Vagina (tissue), 2 donors: ENCODE measurements around the gene ELMOD3.

Source experiments
- POLR2AphosphoS5 ChIP-seq, 2 donors: sonication (generic); formaldehyde crosslinking; IDR thresholded peaks; one replicate each; pipeline ENCODE4 v1.9.0; 2017; ENCODE audit warnings: antibody characterized with exemption in 2 of 2, mild to moderate bottlenecking in 2 of 2, low read depth in 1 of 2; ENCODE audit not compliant: insufficient read depth in 1 of 2
- TF ChIP-seq, protein P1 (sequence below), 3 experiments: fragments of 450-650 bp in 2 of 3; fragments of 200-600 bp in 1 of 3; sonication (generic) in 1 of 3; IDR thresholded peaks; one replicate each; pipeline ENCODE4 v1.5.1; 2017 to 2019; ENCODE audit warnings: antibody characterized with exemption in 3 of 3, mild to moderate bottlenecking in 2 of 3, moderate library complexity in 2 of 3

DNA sequence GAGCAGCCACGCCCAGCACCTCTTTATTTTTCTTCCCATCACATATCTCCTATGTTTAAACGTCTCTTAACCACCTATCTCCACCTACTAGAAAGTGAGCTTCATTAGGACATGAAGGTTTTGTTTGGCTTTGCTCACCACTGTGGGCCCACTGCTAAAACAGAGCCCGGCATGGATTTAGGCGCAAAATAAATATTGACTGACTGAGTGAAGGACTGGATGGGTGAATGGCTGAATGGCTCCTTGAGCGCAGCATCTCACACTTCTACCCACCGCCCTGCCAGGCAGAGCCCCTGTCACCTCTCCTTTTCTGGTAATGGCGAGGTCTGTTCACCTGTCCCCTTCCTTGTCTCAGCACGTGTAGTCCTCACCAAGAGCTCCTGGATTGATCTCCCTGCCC lies 45.5 kb downstream of the ELMOD3 start:
- TF ChIP-seq, protein P1, sequence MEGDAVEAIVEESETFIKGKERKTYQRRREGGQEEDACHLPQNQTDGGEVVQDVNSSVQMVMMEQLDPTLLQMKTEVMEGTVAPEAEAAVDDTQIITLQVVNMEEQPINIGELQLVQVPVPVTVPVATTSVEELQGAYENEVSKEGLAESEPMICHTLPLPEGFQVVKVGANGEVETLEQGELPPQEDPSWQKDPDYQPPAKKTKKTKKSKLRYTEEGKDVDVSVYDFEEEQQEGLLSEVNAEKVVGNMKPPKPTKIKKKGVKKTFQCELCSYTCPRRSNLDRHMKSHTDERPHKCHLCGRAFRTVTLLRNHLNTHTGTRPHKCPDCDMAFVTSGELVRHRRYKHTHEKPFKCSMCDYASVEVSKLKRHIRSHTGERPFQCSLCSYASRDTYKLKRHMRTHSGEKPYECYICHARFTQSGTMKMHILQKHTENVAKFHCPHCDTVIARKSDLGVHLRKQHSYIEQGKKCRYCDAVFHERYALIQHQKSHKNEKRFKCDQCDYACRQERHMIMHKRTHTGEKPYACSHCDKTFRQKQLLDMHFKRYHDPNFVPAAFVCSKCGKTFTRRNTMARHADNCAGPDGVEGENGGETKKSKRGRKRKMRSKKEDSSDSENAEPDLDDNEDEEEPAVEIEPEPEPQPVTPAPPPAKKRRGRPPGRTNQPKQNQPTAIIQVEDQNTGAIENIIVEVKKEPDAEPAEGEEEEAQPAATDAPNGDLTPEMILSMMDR (IDR thresholded peaks at IDR 0.05) = no peak
- TF ChIP-seq POLR2AphosphoS5 (IDR thresholded peaks at IDR 0.05; ENCODE audit: insufficient read depth in 1 of 2, low read depth in 1 of 2) = no peak
